Brain microvascular endothelial cell (primary cell): ENCODE results near the gene VPS25.

Source experiments
- DNase-seq: peaks from one replicate; pipeline ENCODE4 v3.0.0-alpha.2; 2020
- H3K27ac ChIP-seq: fragments of 250-450 bp; sonication (Bioruptor Pico); 2 replicates; pipeline ENCODE4 v1.5.1; 2020; ENCODE audit warnings: mild to moderate bottlenecking, moderate library complexity
- H3K27me3 ChIP-seq: fragments of 250-450 bp; sonication (Bioruptor Pico); replicated peaks from 2 replicates; pipeline ENCODE4 v1.5.1; 2020; ENCODE audit warnings: mild to moderate bottlenecking
- H3K36me3 ChIP-seq: fragments of 250-450 bp; sonication (Bioruptor Pico); replicated peaks from 2 replicates; pipeline ENCODE4 v1.5.1; 2020; ENCODE audit warnings: mild to moderate bottlenecking
- H3K4me3 ChIP-seq: 2 replicates; pipeline ENCODE4 v1.5.1; 2011; ENCODE audit warnings: low read depth, mild to moderate bottlenecking, control low read depth, low read length, moderate library complexity
- CTCF ChIP-seq: IDR thresholded peaks from 2 replicates; pipeline ENCODE4 v1.5.1; 2011; ENCODE audit warnings: low read depth, mild to moderate bottlenecking, moderate library complexity, low read length, control low read depth, inconsistent platforms; ENCODE audit errors: missing control alignments
- in situ Hi-C: cut with HindIII; loops from 2 replicates; pipeline ENCODE4 v1.10.0; 2017; ENCODE audit warnings: low sequenced_read_pairs, low pct_ligation_motif_present

Gene VPS25

GRCh38 chr17:42819939-42820535 is 46.8 kb downstream of the VPS25 start:
- no peaks in the 10 kb centered on the region for H3K27me3 ChIP-seq
- peak; percentile 89 for TF ChIP-seq CTCF
- peak; percentile 61 for DNase-seq
- no peak overlapping the region for H3K4me3 ChIP-seq
- peaks cover 49% of the 10 kb centered on the region for H3K36me3 ChIP-seq
- in situ Hi-C loops: no loop called here
- no peak overlapping the region for H3K27ac ChIP-seq

DNA sequence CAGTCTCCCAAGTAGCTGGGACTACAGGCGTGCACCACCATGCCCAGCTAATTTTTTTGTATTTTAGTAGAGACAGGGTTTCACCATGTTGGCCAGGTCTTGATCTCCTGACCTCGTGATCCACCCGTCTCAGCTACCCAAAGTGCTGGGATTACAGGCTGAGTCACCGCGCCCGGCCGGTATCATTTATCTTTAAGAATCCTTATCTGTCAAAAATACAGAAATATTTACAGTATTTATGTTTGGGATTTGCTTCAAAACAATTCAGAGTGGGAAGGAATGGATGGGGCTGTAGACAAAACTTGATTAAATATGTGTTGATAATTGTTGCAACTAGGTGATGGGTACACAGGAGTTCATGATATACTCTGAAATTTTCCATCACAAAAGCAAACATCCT is 47.9 kb downstream of the VPS25 start:
- Histone ChIP-seq H3K36me3 (peaks cover 38% of the 10 kb centered on the region), H3K27me3 (no peaks in the 10 kb centered on the region), H3K27ac (no peak overlapping the region), H3K4me3 (no peak overlapping the region)
- in situ Hi-C loops: no loop called here
- DNase-seq: no peak
- TF ChIP-seq CTCF: no peak

- no peak for TF ChIP-seq CTCF
- in situ Hi-C loops: no loop called here
- H3K4me3 ChIP-seq: no peak overlapping the region
- no peaks in the 10 kb centered on the region for H3K36me3 ChIP-seq
- DNase-seq: no peak
- H3K27ac ChIP-seq: no peak overlapping the region
- no peaks in the 10 kb centered on the region for H3K27me3 ChIP-seq
Observed at GRCh38 chr17:42827472-42827871, 54.2 kb downstream of the VPS25 start.
